Prostate gland (tissue), 2 donors: ENCODE results near the gene IL10RB.

Experiments
- CTCF ChIP-seq, 4 experiments: fragments of 200-600 bp in 2 of 4; fragments of 450-650 bp in 2 of 4; sonication (generic) in 2 of 4; IDR thresholded peaks; 1 replicate in 3 of 4; 2 replicates in 1 of 4; pipeline ENCODE4 v1.5.1; 2016 to 2019; ENCODE audit warnings: antibody characterized with exemption in 4 of 4, mild to moderate bottlenecking in 2 of 4, moderate library complexity in 2 of 4
- POLR2A ChIP-seq: fragments of 450-650 bp; IDR thresholded peaks from one replicate; pipeline ENCODE4 v1.6.1; 2016; ENCODE audit warnings: antibody characterized with exemption, mild to moderate bottlenecking

GRCh38 chr21:33345751-33346238, 79.6 kb downstream of the IL10RB start:
- TF ChIP-seq CTCF (IDR thresholded peaks at IDR 0.05) = no peak
- TF ChIP-seq POLR2A = no peak
